Limb (tissue), 2 donors: ENCODE results near the gene PACSIN2.
"Not testable (repeated sequence)": the region's sequence is repeated elsewhere in the genome, so short reads cannot be mapped to it uniquely, and the experiment has no call there.

Experiments
- DNase-seq, 2 donors: peaks; one replicate each; pipeline ENCODE4 v3.0.0-alpha.2; 2016; ENCODE audit errors: extremely low spot score in 2 of 2

PACSIN2 gene

GRCh38 chr22:42992886-42993479, 22.0 kb downstream of the PACSIN2 start:
- DNase-seq: no peak

DNA sequence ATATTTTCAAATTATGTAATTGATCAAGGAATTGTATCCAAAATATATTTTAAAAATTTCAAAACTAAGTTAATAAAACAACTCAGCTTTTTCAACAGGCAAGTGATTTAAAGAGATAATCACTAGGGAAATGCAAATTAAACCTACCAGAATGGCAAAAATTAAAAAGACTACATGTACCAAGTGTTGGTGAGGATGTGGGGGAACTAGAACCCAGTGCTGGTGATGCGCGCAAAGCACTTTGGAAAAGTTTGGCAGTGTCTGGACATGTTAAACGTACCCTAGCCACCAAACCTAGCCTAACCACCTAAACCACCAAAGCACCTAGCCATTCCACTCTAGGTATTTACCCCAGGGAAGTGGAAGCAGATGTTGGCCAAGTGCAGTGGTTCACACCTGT, 22.9 kb downstream of the PACSIN2 start:
- no peak for DNase-seq

DNA sequence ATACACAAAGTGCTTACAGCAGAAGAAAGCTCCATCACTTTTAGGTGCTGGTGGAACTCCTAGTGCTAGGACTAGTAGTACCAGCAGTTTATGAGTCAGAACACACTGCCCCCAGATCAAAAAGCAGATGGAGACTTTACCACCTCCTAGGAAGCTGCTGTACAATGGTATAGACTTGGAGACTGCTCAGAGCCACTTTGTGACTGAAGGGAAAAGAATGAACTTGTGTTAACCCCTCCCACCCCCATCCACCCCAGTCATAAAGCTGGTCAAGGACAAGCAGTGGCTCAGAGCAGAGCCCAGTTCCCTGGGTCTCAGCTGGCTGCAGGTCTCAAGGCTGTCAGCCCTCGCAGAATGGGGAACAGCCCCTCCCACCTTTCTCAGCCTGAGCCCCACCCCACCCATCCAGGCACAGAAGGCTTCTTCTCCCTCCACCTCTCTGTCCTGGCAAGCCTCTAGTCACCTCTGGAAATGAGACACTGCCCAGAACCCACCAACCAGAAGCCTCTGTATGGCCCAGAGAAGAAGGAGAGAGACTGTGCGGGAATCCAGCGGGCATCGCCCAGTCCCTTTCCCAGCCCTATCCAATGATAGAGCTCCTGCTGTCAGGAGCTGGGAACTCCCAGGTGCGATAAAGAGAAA, 23.8 kb downstream of the PACSIN2 start:
- DNase-seq: no peak

DNA sequence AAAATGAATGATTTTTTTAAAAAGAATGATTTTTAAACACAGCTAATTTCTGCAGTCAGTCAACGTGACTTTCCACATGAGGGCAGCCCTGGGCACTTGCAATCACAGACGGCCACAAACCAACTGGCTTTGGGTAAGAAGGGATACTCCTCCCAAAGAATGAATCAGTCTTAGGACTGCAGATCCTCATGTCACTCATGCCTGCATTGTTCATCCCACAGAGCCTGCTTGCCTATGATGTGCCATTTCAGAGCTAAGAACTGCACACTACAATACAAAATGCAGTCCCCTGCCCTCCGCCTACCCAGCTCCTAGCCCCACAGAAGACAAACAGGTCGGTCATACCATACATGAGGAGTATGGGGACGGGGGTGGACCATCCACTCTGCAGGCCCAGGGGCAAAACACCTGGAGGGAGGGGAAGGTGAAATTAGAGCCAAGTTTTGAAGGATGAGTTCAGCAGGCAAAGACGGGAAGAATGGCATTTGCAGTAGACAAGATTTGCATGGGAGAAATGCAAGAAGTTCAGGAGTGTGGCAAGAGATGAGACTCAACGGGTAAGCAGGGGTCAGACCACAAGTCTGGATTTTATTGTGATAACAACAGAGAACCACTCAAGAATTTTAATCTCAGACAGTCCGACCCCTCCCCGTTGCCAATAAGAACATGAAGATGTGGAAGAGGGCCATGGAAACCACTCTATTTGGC, 24.7 kb downstream of the PACSIN2 start:
- no peak for DNase-seq

DNA sequence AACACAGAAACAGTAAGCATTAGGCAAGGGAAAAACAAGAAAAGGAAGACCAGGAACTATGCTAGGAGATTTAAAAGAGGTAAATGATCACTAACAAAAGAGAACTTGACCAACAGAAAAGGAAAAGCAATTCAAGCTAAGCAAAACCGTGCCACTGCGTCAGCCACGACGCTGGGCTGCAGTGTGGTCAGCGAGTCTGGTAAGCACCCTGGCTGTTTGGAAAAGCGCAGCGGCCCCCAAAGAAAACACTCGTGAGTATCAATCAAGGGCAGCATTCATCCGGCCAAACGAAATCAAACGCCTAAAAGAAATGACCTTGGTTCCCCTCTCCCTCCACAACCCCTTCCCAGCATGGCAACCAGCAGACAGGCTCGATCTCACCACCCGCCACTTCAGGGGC, 28.8 kb downstream of the PACSIN2 start:
- DNase-seq: no peak

GRCh38 chr22:42985531-42985905, 29.4 kb downstream of the PACSIN2 start:
- no peak for DNase-seq

GRCh38 chr22:42984814-42985530, 30.0 kb downstream of the PACSIN2 start:
- no peak for DNase-seq

DNA sequence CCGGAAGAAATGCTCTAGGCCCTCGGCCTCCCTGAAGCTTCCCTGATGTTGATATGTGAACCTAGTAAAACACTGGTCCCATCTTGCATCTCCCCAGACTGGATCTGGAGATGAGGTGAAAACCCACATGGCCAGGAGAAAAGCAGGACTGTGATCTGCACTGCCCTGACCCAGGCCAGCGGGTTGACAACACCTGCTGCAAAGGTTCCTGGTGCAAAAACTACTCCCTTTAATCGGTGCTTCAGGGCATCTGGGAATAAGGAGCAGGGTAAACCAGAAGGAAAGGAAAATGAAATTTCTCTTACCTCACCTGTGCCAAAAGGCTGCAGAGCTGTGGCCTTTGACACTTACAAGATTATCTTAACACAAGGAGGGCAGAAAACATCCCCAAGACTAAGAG, 30.6 kb downstream of the PACSIN2 start:
- DNase-seq: no peak

- no peak for DNase-seq
These were observed 31.5 kb downstream of the PACSIN2 start for GRCh38 chr22:42983470-42983869.

DNA sequence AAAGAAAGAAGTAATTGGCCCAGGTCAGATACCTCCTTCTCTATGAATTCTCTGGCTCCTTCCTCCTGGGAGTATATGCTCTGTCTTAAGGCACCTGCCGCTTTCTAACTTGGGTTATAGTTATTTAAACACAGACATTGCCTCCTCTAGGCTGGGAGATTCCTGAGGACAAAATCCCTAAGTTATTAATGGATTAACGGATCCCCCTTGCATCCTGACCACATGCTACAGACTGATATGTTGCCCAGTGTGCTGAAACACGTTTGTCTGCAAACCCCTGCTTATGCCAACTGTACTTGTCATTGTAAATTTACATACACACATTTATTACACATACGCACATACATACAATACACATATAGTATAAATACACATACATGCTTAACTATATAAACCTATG, 35.3 kb downstream of the PACSIN2 start:
- no peak for DNase-seq

DNA sequence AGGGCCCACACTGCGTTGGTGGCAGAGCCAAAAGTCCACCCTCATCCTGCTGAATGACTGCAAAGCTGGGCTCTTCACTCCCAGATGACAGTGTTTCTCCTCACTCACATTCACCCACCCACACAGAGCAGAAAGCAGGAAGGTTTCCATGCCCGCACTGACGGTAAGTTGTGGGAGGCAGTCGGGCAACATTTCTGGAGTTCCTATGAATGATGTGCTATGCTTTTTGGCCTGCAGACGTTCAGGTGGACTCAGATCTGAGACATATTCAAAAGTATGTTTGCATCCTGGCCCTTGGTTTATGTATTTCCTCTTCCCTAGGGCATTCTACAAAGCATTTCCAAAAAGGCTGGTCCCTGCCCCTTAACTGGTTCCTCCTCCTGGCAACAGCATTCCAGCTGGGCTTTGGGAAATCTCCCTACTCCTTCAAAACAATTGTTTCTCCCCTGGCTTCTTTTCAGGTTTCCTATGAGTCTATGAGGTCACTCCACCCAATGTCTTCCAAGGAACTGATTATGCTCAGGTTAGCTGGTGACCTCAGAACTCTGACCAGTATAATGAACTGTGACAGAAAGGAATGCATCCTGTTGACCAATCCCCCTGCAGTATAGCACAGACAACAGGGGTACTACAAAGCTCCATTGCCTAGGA, 36.4 kb downstream of the PACSIN2 start:
- no peak for DNase-seq

- DNase-seq: no peak
These were observed 37.4 kb downstream of the PACSIN2 start for GRCh38 chr22:42977569-42977968.

DNA sequence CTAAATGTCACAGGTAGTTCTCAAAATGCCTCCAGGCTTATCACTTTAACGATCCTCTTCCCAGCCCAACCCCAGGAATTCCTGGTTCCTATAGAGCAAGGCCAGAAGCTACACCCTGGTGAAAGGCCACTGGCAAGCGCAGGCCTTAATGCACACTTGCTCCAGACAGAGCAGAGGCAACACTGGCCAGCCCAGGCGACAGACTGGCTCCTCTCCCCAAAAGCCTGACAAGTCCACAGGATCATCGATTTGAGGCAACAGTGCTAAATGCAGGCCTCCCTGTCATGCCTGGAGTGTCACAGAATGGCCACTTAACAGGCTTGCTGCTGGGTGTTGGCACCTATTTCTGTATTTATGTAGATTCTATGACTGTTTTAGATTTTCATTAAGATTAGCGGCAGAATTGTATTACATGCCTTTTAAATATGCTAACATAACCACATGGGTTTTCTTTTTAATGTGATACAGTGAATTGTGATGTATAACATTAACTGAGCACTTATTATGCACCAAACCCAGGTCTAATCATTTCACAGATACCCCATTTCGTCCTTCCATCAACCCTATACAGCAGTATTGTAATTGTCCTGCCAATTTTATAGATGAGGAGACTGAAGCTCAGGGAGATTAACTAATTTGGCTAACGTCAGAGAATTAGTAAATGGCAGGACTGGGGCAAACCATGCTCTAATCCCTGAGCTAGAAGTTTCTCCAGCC, 38.6 kb downstream of the PACSIN2 start:
- DNase-seq: no peak

GRCh38 chr22:42974223-42974622, 40.7 kb downstream of the PACSIN2 start:
- no peak for DNase-seq

DNA sequence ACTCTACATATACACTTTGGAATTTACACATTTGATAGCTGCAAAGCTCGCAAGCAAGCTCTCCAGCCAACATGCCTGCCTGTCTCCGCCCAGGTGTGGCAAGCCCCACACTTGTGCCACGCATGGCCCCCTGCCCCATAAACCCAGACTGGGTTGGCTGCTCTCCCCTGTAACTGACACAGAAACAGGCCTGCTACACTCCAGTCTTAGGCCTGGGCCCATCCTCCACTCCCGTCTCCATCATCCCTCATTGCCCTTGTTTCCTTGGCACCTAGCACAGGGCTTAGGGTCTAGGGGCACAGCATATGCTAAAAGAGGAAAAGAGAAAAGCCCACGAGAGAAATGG, 41.4 kb downstream of the PACSIN2 start:
- no peak for DNase-seq

DNA sequence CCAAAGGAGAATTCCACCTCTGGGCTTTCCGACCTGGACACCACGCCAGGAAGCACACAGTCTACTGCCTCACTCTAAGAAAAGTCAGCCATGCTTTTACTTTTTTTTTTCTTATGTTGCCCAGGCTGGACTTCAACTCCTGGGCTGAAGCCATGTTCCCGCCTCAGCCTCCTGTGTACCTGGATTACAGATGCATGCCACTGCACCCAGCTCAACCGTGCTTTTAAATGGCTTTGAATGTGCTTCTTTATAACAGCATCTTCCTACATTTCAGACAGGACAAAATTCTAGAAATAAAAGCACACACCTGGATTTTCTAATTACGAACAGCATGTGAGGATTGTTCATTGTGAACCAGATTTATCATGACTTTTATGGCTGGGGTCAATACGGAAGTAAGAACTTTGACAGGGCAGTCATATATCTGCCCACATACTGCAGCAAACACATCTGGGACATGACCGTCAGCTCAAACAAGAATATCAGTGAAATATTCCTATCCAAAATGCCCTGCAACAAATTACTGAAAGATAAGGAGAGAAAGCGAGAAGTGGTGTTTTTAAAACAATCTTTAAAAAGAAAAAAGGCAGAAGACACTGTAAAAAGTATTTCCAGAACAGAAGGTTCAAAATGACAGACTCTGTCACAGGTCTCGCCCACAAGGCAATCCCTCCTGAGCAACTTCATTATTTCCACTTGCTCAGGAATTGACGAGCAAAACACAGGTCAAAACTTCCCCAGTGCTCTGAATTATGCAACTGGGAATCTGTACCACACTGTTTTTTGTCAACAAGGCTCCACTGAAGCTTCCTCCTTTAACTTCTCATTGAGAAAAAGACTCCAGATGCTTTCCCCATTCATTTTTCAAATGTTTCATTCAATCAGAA, 42.1 kb downstream of the PACSIN2 start:
- DNase-seq: no peak

DNA sequence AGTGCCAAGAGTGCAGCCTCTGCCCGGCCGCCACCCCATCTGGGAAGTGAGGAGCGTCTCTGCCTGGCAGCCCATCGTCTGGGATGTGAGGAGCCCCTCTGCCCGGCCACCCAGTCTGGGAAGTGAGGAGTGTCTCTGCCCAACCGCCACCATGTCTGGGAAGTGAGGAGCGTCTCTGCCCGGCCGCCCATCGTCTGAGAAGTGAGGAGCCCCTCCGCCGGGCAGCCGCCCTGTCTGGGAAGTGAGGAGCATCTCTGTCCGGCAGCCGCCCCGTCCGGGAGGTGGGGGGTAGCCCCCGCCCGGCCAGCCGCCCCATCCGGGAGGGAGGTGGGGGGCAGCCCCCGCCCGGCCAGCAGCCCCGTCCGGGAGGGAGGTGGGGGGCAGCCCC, 43.5 kb downstream of the PACSIN2 start:
- DNase-seq: not testable (repeated sequence)

DNA sequence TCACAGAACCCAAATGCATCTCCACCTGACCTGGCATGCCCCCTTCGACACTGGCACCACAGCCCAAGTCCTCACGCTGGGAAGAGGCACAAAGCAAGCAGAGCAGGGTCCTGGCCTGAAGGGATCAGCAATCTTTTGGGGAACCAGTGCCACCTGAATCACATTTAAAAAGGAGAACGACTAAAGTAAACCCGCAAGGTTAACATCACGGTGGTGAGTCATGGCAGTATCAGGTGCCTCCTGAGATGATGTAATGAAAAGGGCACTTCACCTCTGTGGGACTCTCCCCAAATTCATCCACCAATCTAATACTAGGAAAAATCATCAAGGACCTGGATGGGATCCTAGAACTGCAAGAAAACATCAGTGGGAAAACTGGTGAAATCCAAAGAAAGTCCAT, 44.9 kb downstream of the PACSIN2 start:
- no peak for DNase-seq

GRCh38 chr22:42969348-42969975, 45.5 kb downstream of the PACSIN2 start:
- DNase-seq: no peak

GRCh38 chr22:42967933-42968332, 47.0 kb downstream of the PACSIN2 start:
- peak in 1 of 2 donors; percentile 49 for DNase-seq
